SK-N-SH (cell line): Measurements from ENCODE around the gene FICD. TPM values are rescaled to one million over a fixed set of nuclear protein-coding genes. Genes with fewer than 3 reads are reported as not detected.

ENCODE experiments used
- CTCF ChIA-PET: fragments of 300-600, 350-600 bp; formaldehyde crosslinking; extraction: SDS; loops from one replicate; lab custom pipeline; 2021; lab: Yijun Ruan, JAX
- POLR2A ChIA-PET: fragments of 350-600 bp; sonication (Branson Sonifier 250); formaldehyde crosslinking; extraction: SDS; loops from one replicate; lab custom pipeline; 2020; ENCODE audit warnings: antibody characterized with exemption, inconsistent platforms; lab: Yijun Ruan, JAX
- DNase-seq: peaks from one replicate; pipeline ENCODE4 v3.0.0; 2012
- H2AFZ ChIP-seq: fragments of 200-600 bp; sonication (generic); 2 replicates; pipeline ENCODE4 v1.8.1; 2016; ENCODE audit warnings: antibody characterized with exemption, mild to moderate bottlenecking, low read depth
- H3F3A ChIP-seq: fragments of 200-600 bp; sonication (generic); replicated peaks from 2 replicates; pipeline ENCODE3; 2016; ENCODE audit warnings: antibody characterized with exemption, mild to moderate bottlenecking; ENCODE audit not compliant: insufficient read depth
- H3K27ac ChIP-seq, 2 experiments: fragments of 200-500 bp in 1 of 2; fragments of 200-600 bp in 1 of 2; sonication (Bioruptor generic) in 1 of 2; sonication (generic), shearing (Covaris generic) in 1 of 2; 2 replicates each; pipeline versions ENCODE4 v1.5.1 to v1.6.1; 2014 to 2016; ENCODE audit warnings: low read depth in 2 of 2, inconsistent platforms in 1 of 2, low read length in 1 of 2, mild to moderate bottlenecking in 1 of 2, mixed read lengths in 1 of 2
- H3K27me3 ChIP-seq: fragments of 200-600 bp; sonication (generic), shearing (Covaris generic); 2 replicates; pipeline ENCODE4 v1.6.1; 2016; ENCODE audit warnings: mixed run types; ENCODE audit not compliant: insufficient read depth
- H3K36me3 ChIP-seq, 2 experiments: fragments of 200-500 bp in 1 of 2; fragments of 200-600 bp in 1 of 2; sonication (Bioruptor generic) in 1 of 2; sonication (generic) in 1 of 2; replicated peaks in 1 of 2; 2 replicates each; pipeline versions ENCODE3 to v1.5.1; 2014 to 2016; ENCODE audit warnings: low read length in 1 of 2, mild to moderate bottlenecking in 1 of 2; ENCODE audit not compliant: insufficient read depth in 2 of 2, control insufficient read depth in 1 of 2
- H3K4me1 ChIP-seq, 2 experiments: fragments of 200-500 bp in 1 of 2; fragments of 200-600 bp in 1 of 2; sonication (Bioruptor generic) in 1 of 2; sonication (generic), shearing (Covaris generic) in 1 of 2; 2 replicates each; pipeline versions ENCODE4 v1.5.1 to v1.6.1; 2014 to 2016; ENCODE audit warnings: low read depth in 1 of 2, low read length in 1 of 2, mixed run types in 1 of 2; ENCODE audit not compliant: insufficient read depth in 2 of 2, control insufficient read depth in 1 of 2
- H3K4me2 ChIP-seq: fragments of 200-600 bp; sonication (generic), shearing (Covaris generic); 2 replicates; pipeline ENCODE4 v1.6.1; 2017; ENCODE audit warnings: mixed run types
- H3K4me3 ChIP-seq, 2 experiments: fragments of 200-500 bp in 1 of 2; fragments of 200-600 bp in 1 of 2; sonication (Bioruptor generic) in 1 of 2; sonication (generic), shearing (Covaris generic) in 1 of 2; 2 replicates each; pipeline versions ENCODE4 v1.5.1 to v1.8.1; 2014 to 2016; ENCODE audit warnings: low read depth in 2 of 2, inconsistent platforms in 1 of 2, low read length in 1 of 2, mild to moderate bottlenecking in 1 of 2, mixed read lengths in 1 of 2, moderate library complexity in 1 of 2
- H3K79me2 ChIP-seq: fragments of 200-600 bp; sonication (generic); 2 replicates; pipeline ENCODE4 v1.8.1; 2017; ENCODE audit warnings: mild to moderate bottlenecking; ENCODE audit not compliant: insufficient read depth
- H3K9ac ChIP-seq: fragments of 200-600 bp; sonication (generic); 2 replicates; pipeline ENCODE4 v1.6.1; 2017; ENCODE audit warnings: mixed run types
- H3K9me2 ChIP-seq: fragments of 200-600 bp; sonication (generic); 2 replicates; pipeline ENCODE4 v1.6.1; 2017; ENCODE audit warnings: mixed run types
- H3K9me3 ChIP-seq: fragments of 200-600 bp; sonication (generic); 2 replicates; pipeline ENCODE4 v1.6.1; 2017; ENCODE audit warnings: mixed run types, mild to moderate bottlenecking, moderate library complexity
- H4K20me1 ChIP-seq: fragments of 200-600 bp; sonication (generic); 2 replicates; pipeline ENCODE4 v1.6.1; 2017; ENCODE audit warnings: mild to moderate bottlenecking, mixed run types; ENCODE audit not compliant: insufficient read depth
- ELF1 ChIP-seq: IDR thresholded peaks from 2 replicates; pipeline ENCODE4 v1.4.0; 2012
- EP300 ChIP-seq, 2 experiments: IDR thresholded peaks; 2 replicates each; pipeline versions ENCODE4 v1.4.0 to v1.6.1; 2012; ENCODE audit warnings: borderline replicate concordance in 1 of 2, low read depth in 1 of 2, low read length in 1 of 2
- FOXJ3 ChIP-seq: sonication (generic); formaldehyde crosslinking; IDR thresholded peaks from 2 replicates; pipeline ENCODE4 v1.5.1; 2020; ENCODE audit warnings: mild to moderate bottlenecking, missing genetic modification reagents
- GABPA ChIP-seq: IDR thresholded peaks from 2 replicates; pipeline ENCODE4 v1.4.0; 2012; ENCODE audit warnings: low read depth, mild to moderate bottlenecking
- MEF2A ChIP-seq: IDR thresholded peaks from 2 replicates; pipeline ENCODE4 v1.4.0; 2012; ENCODE audit warnings: low read depth, borderline replicate concordance
- POLR2AphosphoS5 ChIP-seq: IDR thresholded peaks from 2 replicates; pipeline ENCODE4 v1.6.1; 2012; ENCODE audit warnings: low read depth, low read length
- RAD21 ChIP-seq: IDR thresholded peaks from 2 replicates; pipeline ENCODE4 v1.6.1; 2012; ENCODE audit warnings: mild to moderate bottlenecking, low read length
- RCOR1 ChIP-seq: fragments of 150-350 bp; IDR thresholded peaks from 2 replicates; pipeline ENCODE4 v1.6.1; 2017; ENCODE audit warnings: antibody characterized with exemption, low read length
- SIN3A ChIP-seq: IDR thresholded peaks from 2 replicates; pipeline ENCODE4 v1.6.1; 2012; ENCODE audit warnings: low read depth, mild to moderate bottlenecking, low read length, moderate library complexity, borderline replicate concordance
- SMC3 ChIP-seq: IDR thresholded peaks from 2 replicates; pipeline ENCODE4 v1.6.1; 2012; ENCODE audit warnings: low read depth, low read length, improper control_type of control experiment
- TEAD4 ChIP-seq: IDR thresholded peaks from 2 replicates; pipeline ENCODE4 v1.4.0; 2012; ENCODE audit warnings: mild to moderate bottlenecking, borderline replicate concordance; ENCODE audit not compliant: insufficient read depth
- YY1 ChIP-seq: IDR thresholded peaks from 2 replicates; pipeline ENCODE4 v1.4.0; 2012; ENCODE audit warnings: low read depth, mild to moderate bottlenecking
- WGBS: methylation state at CpG from one replicate; pipeline ENCODE4 v1.1.6; 2017; ENCODE audit warnings: low lambda C conversion rate; 5-methylcytosine and 5-hydroxymethylcytosine counted together
- polyA plus RNA-seq, 3 experiments: library from polyadenylated mRNA; depleted of rRNA; stranded (reverse); fragments of >200 nt; gene quantifications; 2 replicates each; pipeline ENCODE4 v1.2.3, GENCODE V29; 2012
- TF ChIP-seq, protein P1 (sequence below): IDR thresholded peaks from 2 replicates; pipeline ENCODE4 v1.6.1; 2012; ENCODE audit warnings: mild to moderate bottlenecking, low read depth, low read length, moderate library complexity
- TF ChIP-seq, protein P2 (sequence below): IDR thresholded peaks from 2 replicates; pipeline ENCODE4 v1.4.0; 2012; ENCODE audit warnings: low read depth
- TF ChIP-seq, protein P3 (sequence below): fragments of 150-350 bp; IDR thresholded peaks from 2 replicates; pipeline ENCODE4 v1.6.1; 2016; ENCODE audit warnings: mild to moderate bottlenecking, low read depth, low read length
- TF ChIP-seq, protein P4 (sequence below): IDR thresholded peaks from 2 replicates; pipeline ENCODE4 v1.4.0; 2012; ENCODE audit warnings: low read depth, borderline replicate concordance
- TF ChIP-seq, protein P5 (sequence below): fragments of 150-350 bp; IDR thresholded peaks from 2 replicates; pipeline ENCODE4 v1.6.1; 2017; ENCODE audit warnings: antibody characterized with exemption, low read length, low read depth, borderline replicate concordance

Gene FICD
- polyA plus RNA-seq, 1 of the 3 experiments (the other 2 are of a cell fraction), result 1.0 TPM

DNA sequence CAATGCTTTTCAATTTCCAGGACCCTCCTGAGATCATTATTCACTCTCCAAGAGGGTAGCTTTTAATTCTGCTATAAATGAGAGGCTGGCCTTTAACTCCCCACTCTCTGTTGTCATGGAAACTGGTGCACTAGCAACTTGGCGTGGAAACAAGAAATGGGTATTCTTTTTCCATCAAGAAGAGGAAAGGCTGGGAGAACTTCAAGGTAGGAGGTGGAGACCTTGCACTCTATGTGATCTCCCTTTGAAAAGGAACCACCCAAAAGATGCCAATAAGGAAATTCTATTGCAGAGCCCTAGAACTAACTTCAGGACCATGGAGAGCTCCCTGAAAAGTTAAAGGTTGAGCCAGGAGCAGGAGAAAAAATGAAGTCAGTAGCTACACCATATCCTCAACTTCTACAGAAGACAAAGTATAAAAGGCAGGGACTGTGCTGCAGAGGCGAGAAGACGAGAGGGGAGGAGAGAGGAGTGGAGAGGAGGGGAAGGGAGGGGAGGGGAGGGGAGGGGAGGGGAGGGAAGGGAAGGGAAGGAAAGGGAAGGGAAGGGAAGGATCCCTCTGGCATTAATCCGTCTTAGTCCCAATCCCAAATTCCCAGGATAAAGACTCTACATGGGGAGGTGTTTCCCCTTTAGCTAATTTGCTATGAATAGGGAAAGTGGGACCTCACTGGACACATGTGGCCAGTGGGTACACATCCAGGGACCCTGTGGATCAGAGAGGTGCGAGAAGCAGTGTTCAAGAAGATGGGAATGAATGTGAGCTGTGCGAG is 46.7 kb upstream of the FICD start:
- H3K9me2 ChIP-seq, result no peaks in the 10 kb centered on the region
- no peak for DNase-seq
- no peak overlapping the region for H3K4me2 ChIP-seq
- H4K20me1 ChIP-seq, result no peaks in the 10 kb centered on the region
- H3K79me2 ChIP-seq, result no peaks in the 10 kb centered on the region
- H3K4me1 ChIP-seq, result peaks cover 0 to 2% of the 10 kb centered on the region in 2 experiments; a peak in 1 of 4 replicates
- CTCF ChIA-PET, result interaction anchor here (1.0 to 5.3 kb wide), 3 partner anchors 11 to 274 kb away, joined by 3 to 29 read pairs (median 8); no protein-coding TSS in a partner anchor
- no peaks in the 10 kb centered on the region for H3F3A ChIP-seq
- no peak overlapping the region for H3K9ac ChIP-seq
- 30% methylated on average over 6 of the region's 6 CpGs for WGBS
- no peak overlapping the region for H3K27ac ChIP-seq
- no peaks in the 10 kb centered on the region for H3K36me3 ChIP-seq
- no peaks in the 10 kb centered on the region for H3K9me3 ChIP-seq
- POLR2A ChIA-PET, result no interaction called here
- TF ChIP-seq FOXJ3 (CRISPR knock-in tag) (no peak), YY1 (no peak), SIN3A (no peak), POLR2AphosphoS5 (no peak)
- TF ChIP-seq, protein P1, sequence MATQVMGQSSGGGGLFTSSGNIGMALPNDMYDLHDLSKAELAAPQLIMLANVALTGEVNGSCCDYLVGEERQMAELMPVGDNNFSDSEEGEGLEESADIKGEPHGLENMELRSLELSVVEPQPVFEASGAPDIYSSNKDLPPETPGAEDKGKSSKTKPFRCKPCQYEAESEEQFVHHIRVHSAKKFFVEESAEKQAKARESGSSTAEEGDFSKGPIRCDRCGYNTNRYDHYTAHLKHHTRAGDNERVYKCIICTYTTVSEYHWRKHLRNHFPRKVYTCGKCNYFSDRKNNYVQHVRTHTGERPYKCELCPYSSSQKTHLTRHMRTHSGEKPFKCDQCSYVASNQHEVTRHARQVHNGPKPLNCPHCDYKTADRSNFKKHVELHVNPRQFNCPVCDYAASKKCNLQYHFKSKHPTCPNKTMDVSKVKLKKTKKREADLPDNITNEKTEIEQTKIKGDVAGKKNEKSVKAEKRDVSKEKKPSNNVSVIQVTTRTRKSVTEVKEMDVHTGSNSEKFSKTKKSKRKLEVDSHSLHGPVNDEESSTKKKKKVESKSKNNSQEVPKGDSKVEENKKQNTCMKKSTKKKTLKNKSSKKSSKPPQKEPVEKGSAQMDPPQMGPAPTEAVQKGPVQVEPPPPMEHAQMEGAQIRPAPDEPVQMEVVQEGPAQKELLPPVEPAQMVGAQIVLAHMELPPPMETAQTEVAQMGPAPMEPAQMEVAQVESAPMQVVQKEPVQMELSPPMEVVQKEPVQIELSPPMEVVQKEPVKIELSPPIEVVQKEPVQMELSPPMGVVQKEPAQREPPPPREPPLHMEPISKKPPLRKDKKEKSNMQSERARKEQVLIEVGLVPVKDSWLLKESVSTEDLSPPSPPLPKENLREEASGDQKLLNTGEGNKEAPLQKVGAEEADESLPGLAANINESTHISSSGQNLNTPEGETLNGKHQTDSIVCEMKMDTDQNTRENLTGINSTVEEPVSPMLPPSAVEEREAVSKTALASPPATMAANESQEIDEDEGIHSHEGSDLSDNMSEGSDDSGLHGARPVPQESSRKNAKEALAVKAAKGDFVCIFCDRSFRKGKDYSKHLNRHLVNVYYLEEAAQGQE, result peak; percentile 94
- TF ChIP-seq, all 33 proteins: peak for 1
- Histone ChIP-seq H3K4me3 (no peak overlapping the region), H3K27me3 (no peaks in the 10 kb centered on the region), H2AFZ (no peak overlapping the region)

DNA sequence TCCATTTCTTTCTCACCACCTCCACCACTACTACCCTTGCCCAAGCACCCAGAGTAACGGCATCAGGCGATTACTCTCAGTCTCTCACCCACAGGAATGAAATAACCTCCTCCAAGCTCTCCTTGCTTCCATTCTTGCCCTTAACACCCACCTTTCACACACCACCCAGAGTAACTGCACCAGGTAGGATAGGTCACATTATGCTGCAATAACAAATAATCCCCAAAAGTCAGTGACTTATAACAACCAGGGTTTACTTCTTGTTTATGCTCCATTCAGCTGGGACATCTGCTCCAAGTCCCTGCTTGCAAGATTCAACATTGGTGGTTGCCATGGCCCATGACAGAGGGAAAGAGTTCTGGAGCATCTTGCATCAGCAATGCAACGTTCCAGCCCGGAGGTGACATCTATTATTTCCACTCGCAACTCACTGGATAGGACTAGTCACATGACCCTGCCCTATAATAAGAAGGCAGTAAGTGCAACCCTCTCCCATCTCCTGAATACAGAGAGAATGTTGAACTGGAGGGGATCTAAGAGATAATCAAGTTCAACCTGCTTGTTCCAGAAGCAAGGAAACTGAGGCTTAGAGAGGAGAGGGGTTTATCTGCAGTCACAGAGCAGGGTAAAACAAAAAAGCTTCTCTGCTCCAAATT is 41.5 kb upstream of the FICD start:
- Histone ChIP-seq H3K9me2 (no peaks in the 10 kb centered on the region), H3F3A (no peaks in the 10 kb centered on the region), H3K9ac (no peak overlapping the region), H3K4me2 (no peak overlapping the region), H4K20me1 (no peaks in the 10 kb centered on the region), H2AFZ (no peak overlapping the region), H3K4me3 (no peak overlapping the region), H3K36me3 (no peaks in the 10 kb centered on the region), H3K27me3 (no peaks in the 10 kb centered on the region), H3K79me2 (no peaks in the 10 kb centered on the region), H3K9me3 (no peaks in the 10 kb centered on the region), H3K27ac (no peak overlapping the region), H3K4me1 (peaks cover 0 to 15% of the 10 kb centered on the region in 2 experiments; a peak in 1 of 4 replicates)
- ChIA-PET POLR2A (no interaction called here), CTCF (interaction anchor here (0.6 to 1.6 kb wide), 4 partner anchors 16 to 38 kb away, joined by 3 to 7 read pairs (median 6); no protein-coding TSS in a partner anchor)
- WGBS, result 56% methylated on average over 5 of the region's 5 CpGs
- TF ChIP-seq FOXJ3 (CRISPR knock-in tag) (no peak), TEAD4 (no peak), RAD21 (no peak), POLR2AphosphoS5 (no peak), RCOR1 (no peak), MEF2A (no peak), ELF1 (no peak), SMC3 (no peak), SIN3A (no peak), EP300 (IDR thresholded peaks at IDR 0.05; ENCODE audit: borderline replicate concordance in 1 of 2, low read depth in 1 of 2, low read length in 1 of 2) (no peak), GABPA (no peak)
- TF ChIP-seq, protein P2, sequence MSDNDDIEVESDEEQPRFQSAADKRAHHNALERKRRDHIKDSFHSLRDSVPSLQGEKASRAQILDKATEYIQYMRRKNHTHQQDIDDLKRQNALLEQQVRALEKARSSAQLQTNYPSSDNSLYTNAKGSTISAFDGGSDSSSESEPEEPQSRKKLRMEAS, result no peak
- TF ChIP-seq, protein P3, sequence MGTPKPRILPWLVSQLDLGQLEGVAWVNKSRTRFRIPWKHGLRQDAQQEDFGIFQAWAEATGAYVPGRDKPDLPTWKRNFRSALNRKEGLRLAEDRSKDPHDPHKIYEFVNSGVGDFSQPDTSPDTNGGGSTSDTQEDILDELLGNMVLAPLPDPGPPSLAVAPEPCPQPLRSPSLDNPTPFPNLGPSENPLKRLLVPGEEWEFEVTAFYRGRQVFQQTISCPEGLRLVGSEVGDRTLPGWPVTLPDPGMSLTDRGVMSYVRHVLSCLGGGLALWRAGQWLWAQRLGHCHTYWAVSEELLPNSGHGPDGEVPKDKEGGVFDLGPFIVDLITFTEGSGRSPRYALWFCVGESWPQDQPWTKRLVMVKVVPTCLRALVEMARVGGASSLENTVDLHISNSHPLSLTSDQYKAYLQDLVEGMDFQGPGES, result no peak
- TF ChIP-seq, protein P4, sequence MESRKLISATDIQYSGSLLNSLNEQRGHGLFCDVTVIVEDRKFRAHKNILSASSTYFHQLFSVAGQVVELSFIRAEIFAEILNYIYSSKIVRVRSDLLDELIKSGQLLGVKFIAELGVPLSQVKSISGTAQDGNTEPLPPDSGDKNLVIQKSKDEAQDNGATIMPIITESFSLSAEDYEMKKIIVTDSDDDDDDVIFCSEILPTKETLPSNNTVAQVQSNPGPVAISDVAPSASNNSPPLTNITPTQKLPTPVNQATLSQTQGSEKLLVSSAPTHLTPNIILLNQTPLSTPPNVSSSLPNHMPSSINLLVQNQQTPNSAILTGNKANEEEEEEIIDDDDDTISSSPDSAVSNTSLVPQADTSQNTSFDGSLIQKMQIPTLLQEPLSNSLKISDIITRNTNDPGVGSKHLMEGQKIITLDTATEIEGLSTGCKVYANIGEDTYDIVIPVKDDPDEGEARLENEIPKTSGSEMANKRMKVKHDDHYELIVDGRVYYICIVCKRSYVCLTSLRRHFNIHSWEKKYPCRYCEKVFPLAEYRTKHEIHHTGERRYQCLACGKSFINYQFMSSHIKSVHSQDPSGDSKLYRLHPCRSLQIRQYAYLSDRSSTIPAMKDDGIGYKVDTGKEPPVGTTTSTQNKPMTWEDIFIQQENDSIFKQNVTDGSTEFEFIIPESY, result no peak
- TF ChIP-seq, protein P5, sequence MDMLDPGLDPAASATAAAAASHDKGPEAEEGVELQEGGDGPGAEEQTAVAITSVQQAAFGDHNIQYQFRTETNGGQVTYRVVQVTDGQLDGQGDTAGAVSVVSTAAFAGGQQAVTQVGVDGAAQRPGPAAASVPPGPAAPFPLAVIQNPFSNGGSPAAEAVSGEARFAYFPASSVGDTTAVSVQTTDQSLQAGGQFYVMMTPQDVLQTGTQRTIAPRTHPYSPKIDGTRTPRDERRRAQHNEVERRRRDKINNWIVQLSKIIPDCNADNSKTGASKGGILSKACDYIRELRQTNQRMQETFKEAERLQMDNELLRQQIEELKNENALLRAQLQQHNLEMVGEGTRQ, result no peak
- no peak for DNase-seq
